ENCODE results near the gene TMEM259. TPM values are rescaled to one million over a fixed set of nuclear protein-coding genes. Genes with fewer than 3 reads are reported as not detected.

The TMEM259 gene
- total RNA-seq, 1 experiment from 2014 or later: 171 TPM

- Histone ChIP-seq H2BK15ac (ENCODE audit: low read depth, low read length) (no peak within 1 kb of the TSS), H2BK5ac (ENCODE audit: insufficient read length, low read length) (no peak within 1 kb of the TSS), H4K8ac (replicated peaks; ENCODE audit: insufficient read length, low read depth, low read length) (no peak within 1 kb of the TSS), H3K9ac (ENCODE audit: extremely low read depth, insufficient read length, low read length) (no peak within 1 kb of the TSS), H3K56ac (ENCODE audit: insufficient read length, low read depth, low read length) (no peak within 1 kb of the TSS), H2BK120ac (ENCODE audit: low read depth, low read length, poor library complexity, severe bottlenecking) (no peak within 1 kb of the TSS), H4K5ac (ENCODE audit: insufficient read length, low read depth, low read length) (no peak within 1 kb of the TSS), H3T11ph (ENCODE audit: low read length) (no peak within 1 kb of the TSS), H3K27me3 (ENCODE audit: insufficient read depth, low read length) (no peaks in the 10 kb centered on the region; the same call in 1 of the 2 replicates), H3K14ac (ENCODE audit: insufficient read depth, low read length) (no peak within 1 kb of the TSS; the same call in 1 of the 2 replicates), H3K4me1 (ENCODE audit: insufficient read depth, low read length) (peaks cover 5% of the 10 kb centered on the region; the same call in 1 of the 2 replicates), H2AK5ac (ENCODE audit: insufficient read length, low read length) (no peak within 1 kb of the TSS), H4K91ac (ENCODE audit: insufficient read length, low read depth, low read length) (no peak within 1 kb of the TSS), H3K9me3 (ENCODE audit: control insufficient read depth, low read depth, low read length) (no peaks in the 10 kb centered on the region), H2BK20ac (ENCODE audit: low read depth, low read length, poor library complexity, severe bottlenecking) (no peak within 1 kb of the TSS), H2AFZ (ENCODE audit: low read length) (no peak within 1 kb of the TSS), H4K20me1 (ENCODE audit: control insufficient read depth, insufficient read depth, insufficient read length) (no peaks in the 10 kb centered on the region), H3K79me2 (ENCODE audit: insufficient read depth, low read length) (no peaks in the 10 kb centered on the region), H3K23ac (ENCODE audit: insufficient read length, low read depth, low read length) (no peak within 1 kb of the TSS), H3K23me2 (ENCODE audit: insufficient read length, low read depth, low read length, poor library complexity, severe bottlenecking) (peaks cover 25% of the 10 kb centered on the region), H3K18ac (ENCODE audit: insufficient read length, low read depth, low read length) (no peak within 1 kb of the TSS), H3K4ac (ENCODE audit: low read depth, low read length) (no peak within 1 kb of the TSS), H3K79me1 (ENCODE audit: insufficient read depth, low read depth, low read length, poor library complexity, severe bottlenecking) (no peaks in the 10 kb centered on the region), H2BK12ac (ENCODE audit: insufficient read length, low read depth, low read length) (no peak within 1 kb of the TSS), H3K27ac (ENCODE audit: insufficient read length, low read depth, low read length) (no peak within 1 kb of the TSS), H3K4me2 (ENCODE audit: insufficient read depth, insufficient read length, low read length) (peak within 1 kb of the TSS; percentile 32)
- Mint-ChIP-seq H3K9me3 (no peaks in the 10 kb centered on the region), H3K36me3 (ENCODE audit: insufficient read depth in 1 of 3, low read depth in 3 of 3) (no peaks in the 10 kb centered on the region), H3K4me3 (peak within 1 kb of the TSS; percentile 53 to 76), H3K4me1 (peaks cover 14 to 35% of the 10 kb centered on the region in 2 experiments), H3K27me3 (ENCODE audit: low read depth) (peaks cover 44% of the 10 kb centered on the region), H3K27ac (no peak within 1 kb of the TSS)
- WGBS (ENCODE audit: extremely low coverage, insufficient read length, low lambda C conversion rate): no CpG with 5 or more reads among the region's 61 CpGs
- TF ChIP-seq, protein P1, sequence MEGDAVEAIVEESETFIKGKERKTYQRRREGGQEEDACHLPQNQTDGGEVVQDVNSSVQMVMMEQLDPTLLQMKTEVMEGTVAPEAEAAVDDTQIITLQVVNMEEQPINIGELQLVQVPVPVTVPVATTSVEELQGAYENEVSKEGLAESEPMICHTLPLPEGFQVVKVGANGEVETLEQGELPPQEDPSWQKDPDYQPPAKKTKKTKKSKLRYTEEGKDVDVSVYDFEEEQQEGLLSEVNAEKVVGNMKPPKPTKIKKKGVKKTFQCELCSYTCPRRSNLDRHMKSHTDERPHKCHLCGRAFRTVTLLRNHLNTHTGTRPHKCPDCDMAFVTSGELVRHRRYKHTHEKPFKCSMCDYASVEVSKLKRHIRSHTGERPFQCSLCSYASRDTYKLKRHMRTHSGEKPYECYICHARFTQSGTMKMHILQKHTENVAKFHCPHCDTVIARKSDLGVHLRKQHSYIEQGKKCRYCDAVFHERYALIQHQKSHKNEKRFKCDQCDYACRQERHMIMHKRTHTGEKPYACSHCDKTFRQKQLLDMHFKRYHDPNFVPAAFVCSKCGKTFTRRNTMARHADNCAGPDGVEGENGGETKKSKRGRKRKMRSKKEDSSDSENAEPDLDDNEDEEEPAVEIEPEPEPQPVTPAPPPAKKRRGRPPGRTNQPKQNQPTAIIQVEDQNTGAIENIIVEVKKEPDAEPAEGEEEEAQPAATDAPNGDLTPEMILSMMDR (conservative IDR thresholded peaks at IDR 0.05): no peak
- DNase-seq: no peak
Observed at GRCh38 chr19:1066748-1067340, 45.9 kb upstream of the TMEM259 start, which contains the start of gene ARHGAP45. ARHGAP45 (plus strand) TSS chr19:1067167; CDS start chr19:1067406, 239 bp downstream.

Data from H9 (cell line).